ENCODE measurements around the gene SHISA4.

Gene SHISA4

GRCh38 chr1:201895913-201896807, 7.5 kb downstream of the SHISA4 start:
- H3K4me3 ChIP-seq (ENCODE audit: control insufficient read depth in 1 of 7, extremely low read depth in 1 of 7, insufficient read depth in 4 of 7, low read depth in 2 of 7, low read length in 6 of 7) = peak overlapping the region in 1 of 7 experiments; percentile 60
- peaks cover 0 to 10% (median 2%) of the 10 kb centered on the region in 5 experiments for H3K27me3 ChIP-seq (replicated peaks in 2 of 5; ENCODE audit: control insufficient read depth in 4 of 5, insufficient read depth in 5 of 5, low read length in 4 of 5)
- ChIA-PET POLR2A (interaction anchor here (1.4 kb wide), 1 partner anchor 76 kb away, joined by 6 read pairs; no protein-coding TSS in a partner anchor), CTCF (interaction anchor here (0.7 to 13.8 kb wide), 33 partner anchors 9 to 238 kb away, joined by 3 to 156 read pairs (median 5); partner anchors contain the start of genes LMOD1 and RNPEP)
- H3K36me3 ChIP-seq (ENCODE audit: control insufficient read depth in 4 of 4, insufficient read depth in 4 of 4, low read length in 3 of 4) = no peaks in the 10 kb centered on the region
- H3K27ac ChIP-seq (ENCODE audit: insufficient read depth in 1 of 2, low read depth in 1 of 2, low read length in 2 of 2, poor library complexity in 1 of 2, severe bottlenecking in 2 of 2) = no peak overlapping the region
- H3K9me3 ChIP-seq (ENCODE audit: control extremely low read depth in 1 of 5, control insufficient read depth in 4 of 5, insufficient read depth in 2 of 5, low read depth in 1 of 5, low read length in 4 of 5) = no peaks in the 10 kb centered on the region
- peak; percentile 89 to 93 (median 92) for DNase-seq
- H3K4me1 ChIP-seq (ENCODE audit: control extremely low read depth in 1 of 4, control insufficient read depth in 4 of 4, insufficient read depth in 4 of 4, low read length in 3 of 4) = peaks cover 0 to 3% (median 0%) of the 10 kb centered on the region in 4 experiments
- 6% methylated on average over 7 of the region's 10 CpGs for WGBS (ENCODE audit: insufficient coverage)

DNA sequence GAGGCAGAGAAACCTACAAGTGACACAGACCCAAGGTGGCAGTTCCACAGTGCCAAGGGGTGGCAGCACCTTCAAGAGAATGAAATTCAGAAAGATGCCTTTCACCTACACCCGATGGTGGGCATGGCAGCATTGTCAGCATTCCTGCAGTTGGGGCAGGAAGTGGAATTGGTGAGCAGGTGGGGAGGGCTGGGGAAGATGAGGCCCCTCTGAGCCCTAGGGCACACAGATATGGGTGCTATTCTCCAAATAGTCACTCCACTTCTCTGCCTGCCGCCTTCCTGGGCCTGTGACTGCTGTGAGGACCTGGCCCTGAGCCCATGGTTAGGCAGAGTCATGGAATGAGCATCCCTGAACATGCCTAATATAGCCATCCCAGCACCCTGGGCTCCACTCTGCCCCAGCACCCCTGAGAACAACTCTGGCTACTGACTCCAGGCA, 8.3 kb downstream of the SHISA4 start:
- no peak for DNase-seq
- Histone ChIP-seq H3K4me1 (ENCODE audit: control extremely low read depth in 1 of 4, control insufficient read depth in 4 of 4, insufficient read depth in 4 of 4, low read length in 3 of 4) (peaks cover 0 to 3% (median 0%) of the 10 kb centered on the region in 4 experiments), H3K9me3 (ENCODE audit: control extremely low read depth in 1 of 5, control insufficient read depth in 4 of 5, insufficient read depth in 2 of 5, low read depth in 1 of 5, low read length in 4 of 5) (no peaks in the 10 kb centered on the region), H3K27me3 (replicated peaks in 2 of 5; ENCODE audit: control insufficient read depth in 4 of 5, insufficient read depth in 5 of 5, low read length in 4 of 5) (peaks cover 0 to 10% (median 0%) of the 10 kb centered on the region in 5 experiments), H3K36me3 (ENCODE audit: control insufficient read depth in 4 of 4, insufficient read depth in 4 of 4, low read length in 3 of 4) (no peaks in the 10 kb centered on the region), H3K4me3 (ENCODE audit: control insufficient read depth in 1 of 7, extremely low read depth in 1 of 7, insufficient read depth in 4 of 7, low read depth in 2 of 7, low read length in 6 of 7) (no peak overlapping the region), H3K27ac (ENCODE audit: insufficient read depth in 1 of 2, low read depth in 1 of 2, low read length in 2 of 2, poor library complexity in 1 of 2, severe bottlenecking in 2 of 2) (no peak overlapping the region)
- ChIA-PET POLR2A (interaction anchor here (1.4 kb wide), 1 partner anchor 76 kb away, joined by 6 read pairs; no protein-coding TSS in a partner anchor), CTCF (interaction anchor here (0.9 to 13.8 kb wide), 23 partner anchors 9 to 237 kb away, joined by 3 to 156 read pairs (median 7); partner anchors contain the start of gene LMOD1)
- WGBS (ENCODE audit: insufficient coverage) = 100% methylated on average over 1 of the region's 2 CpGs

- Histone ChIP-seq H3K27ac (ENCODE audit: insufficient read depth in 1 of 2, low read depth in 1 of 2, low read length in 2 of 2, poor library complexity in 1 of 2, severe bottlenecking in 2 of 2) (no peak overlapping the region), H3K4me1 (ENCODE audit: control extremely low read depth in 1 of 4, control insufficient read depth in 4 of 4, insufficient read depth in 4 of 4, low read length in 3 of 4) (peaks cover 0 to 3% (median 0%) of the 10 kb centered on the region in 4 experiments), H3K4me3 (ENCODE audit: control insufficient read depth in 1 of 7, extremely low read depth in 1 of 7, insufficient read depth in 4 of 7, low read depth in 2 of 7, low read length in 6 of 7) (no peak overlapping the region), H3K9me3 (ENCODE audit: control extremely low read depth in 1 of 5, control insufficient read depth in 4 of 5, insufficient read depth in 2 of 5, low read depth in 1 of 5, low read length in 4 of 5) (no peaks in the 10 kb centered on the region), H3K36me3 (ENCODE audit: control insufficient read depth in 4 of 4, insufficient read depth in 4 of 4, low read length in 3 of 4) (no peaks in the 10 kb centered on the region), H3K27me3 (replicated peaks in 2 of 5; ENCODE audit: control insufficient read depth in 4 of 5, insufficient read depth in 5 of 5, low read length in 4 of 5) (peaks cover 0 to 7% (median 0%) of the 10 kb centered on the region in 5 experiments)
- WGBS (ENCODE audit: insufficient coverage) = 100% methylated on average over 4 of the region's 4 CpGs
- ChIA-PET CTCF (interaction anchor here (0.5 to 13.8 kb wide), 10 partner anchors 14 to 467 kb away, joined by 3 to 156 read pairs (median 4); partner anchors contain the start of gene LMOD1), POLR2A (no interaction called here)
- no peak for DNase-seq
These were observed 9.7 kb downstream of the SHISA4 start for GRCh38 chr1:201898240-201898894.

DNA sequence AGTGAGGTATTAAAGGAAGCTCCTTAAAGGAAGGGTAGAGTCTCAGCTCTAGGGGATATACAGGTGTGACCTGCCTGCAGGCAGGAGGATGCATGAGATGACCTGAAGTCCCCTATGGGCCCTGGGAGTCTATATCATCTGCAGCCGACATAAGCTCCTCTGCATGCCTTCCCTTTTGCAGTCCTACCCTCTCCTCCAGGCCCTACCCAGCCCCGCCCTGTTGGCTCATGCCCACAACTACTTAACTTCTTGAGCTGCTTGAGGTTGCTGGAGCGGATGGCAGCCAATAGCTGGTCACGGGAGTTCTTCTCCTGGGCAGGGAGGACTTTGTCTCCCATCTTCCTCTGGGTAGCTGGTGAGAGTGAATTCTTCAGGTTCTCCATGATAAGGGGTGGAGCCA, 10.3 kb downstream of the SHISA4 start:
- WGBS (ENCODE audit: insufficient coverage) = 90% methylated on average over 2 of the region's 4 CpGs
- Histone ChIP-seq H3K36me3 (ENCODE audit: control insufficient read depth in 4 of 4, insufficient read depth in 4 of 4, low read length in 3 of 4) (no peaks in the 10 kb centered on the region), H3K27me3 (replicated peaks in 2 of 5; ENCODE audit: control insufficient read depth in 4 of 5, insufficient read depth in 5 of 5, low read length in 4 of 5) (peaks cover 0 to 5% (median 0%) of the 10 kb centered on the region in 5 experiments), H3K4me1 (ENCODE audit: control extremely low read depth in 1 of 4, control insufficient read depth in 4 of 4, insufficient read depth in 4 of 4, low read length in 3 of 4) (peaks cover 0 to 3% (median 0%) of the 10 kb centered on the region in 4 experiments), H3K9me3 (ENCODE audit: control extremely low read depth in 1 of 5, control insufficient read depth in 4 of 5, insufficient read depth in 2 of 5, low read depth in 1 of 5, low read length in 4 of 5) (no peaks in the 10 kb centered on the region), H3K4me3 (ENCODE audit: control insufficient read depth in 1 of 7, extremely low read depth in 1 of 7, insufficient read depth in 4 of 7, low read depth in 2 of 7, low read length in 6 of 7) (no peak overlapping the region), H3K27ac (ENCODE audit: insufficient read depth in 1 of 2, low read depth in 1 of 2, low read length in 2 of 2, poor library complexity in 1 of 2, severe bottlenecking in 2 of 2) (no peak overlapping the region)
- CTCF ChIA-PET = interaction anchor here (1.2 to 13.8 kb wide), 7 partner anchors 14 to 73 kb away, joined by 3 to 156 read pairs (median 45); partner anchors contain the start of gene LMOD1
- no peak for DNase-seq
- POLR2A ChIA-PET = interaction anchor here (0.6 kb wide), 1 partner anchor 151 kb away, joined by 7 read pairs; no protein-coding TSS in a partner anchor

GRCh38 chr1:201899683-201900429, 11.2 kb downstream of the SHISA4 start:
- ChIA-PET CTCF (interaction anchor here (1.2 to 13.8 kb wide), 7 partner anchors 15 to 73 kb away, joined by 3 to 156 read pairs (median 45); partner anchors contain the start of gene LMOD1), POLR2A (interaction anchor here (0.6 kb wide), 1 partner anchor 152 kb away, joined by 7 read pairs; no protein-coding TSS in a partner anchor)
- Histone ChIP-seq H3K4me1 (ENCODE audit: control extremely low read depth in 1 of 4, control insufficient read depth in 4 of 4, insufficient read depth in 4 of 4, low read length in 3 of 4) (peaks cover 0 to 3% (median 0%) of the 10 kb centered on the region in 4 experiments), H3K4me3 (ENCODE audit: control insufficient read depth in 1 of 7, extremely low read depth in 1 of 7, insufficient read depth in 4 of 7, low read depth in 2 of 7, low read length in 6 of 7) (no peak overlapping the region), H3K27ac (ENCODE audit: insufficient read depth in 1 of 2, low read depth in 1 of 2, low read length in 2 of 2, poor library complexity in 1 of 2, severe bottlenecking in 2 of 2) (no peak overlapping the region), H3K27me3 (replicated peaks in 2 of 5; ENCODE audit: control insufficient read depth in 4 of 5, insufficient read depth in 5 of 5, low read length in 4 of 5) (peaks cover 0 to 5% (median 0%) of the 10 kb centered on the region in 5 experiments), H3K36me3 (ENCODE audit: control insufficient read depth in 4 of 4, insufficient read depth in 4 of 4, low read length in 3 of 4) (no peaks in the 10 kb centered on the region), H3K9me3 (ENCODE audit: control extremely low read depth in 1 of 5, control insufficient read depth in 4 of 5, insufficient read depth in 2 of 5, low read depth in 1 of 5, low read length in 4 of 5) (no peaks in the 10 kb centered on the region)
- WGBS (ENCODE audit: insufficient coverage) = 95% methylated on average over 20 of the region's 20 CpGs
- no peak for DNase-seq

GRCh38 chr1:201900476-201900875, 11.8 kb downstream of the SHISA4 start:
- POLR2A ChIA-PET = no interaction called here
- H3K36me3 ChIP-seq (ENCODE audit: control insufficient read depth in 4 of 4, insufficient read depth in 4 of 4, low read length in 3 of 4) = no peaks in the 10 kb centered on the region
- H3K4me1 ChIP-seq (ENCODE audit: control extremely low read depth in 1 of 4, control insufficient read depth in 4 of 4, insufficient read depth in 4 of 4, low read length in 3 of 4) = peaks cover 0 to 3% (median 0%) of the 10 kb centered on the region in 4 experiments
- CTCF ChIA-PET = interaction anchor here (1.4 to 13.8 kb wide), 4 partner anchors 20 to 72 kb away, joined by 3 to 156 read pairs (median 103); no protein-coding TSS in a partner anchor
- H3K4me3 ChIP-seq (ENCODE audit: control insufficient read depth in 1 of 7, extremely low read depth in 1 of 7, insufficient read depth in 4 of 7, low read depth in 2 of 7, low read length in 6 of 7) = no peak overlapping the region
- WGBS (ENCODE audit: insufficient coverage) = 90% methylated on average over 4 of the region's 5 CpGs
- peaks cover 0 to 5% (median 0%) of the 10 kb centered on the region in 5 experiments for H3K27me3 ChIP-seq (replicated peaks in 2 of 5; ENCODE audit: control insufficient read depth in 4 of 5, insufficient read depth in 5 of 5, low read length in 4 of 5)
- no peak overlapping the region for H3K27ac ChIP-seq (ENCODE audit: insufficient read depth in 1 of 2, low read depth in 1 of 2, low read length in 2 of 2, poor library complexity in 1 of 2, severe bottlenecking in 2 of 2)
- no peaks in the 10 kb centered on the region for H3K9me3 ChIP-seq (ENCODE audit: control extremely low read depth in 1 of 5, control insufficient read depth in 4 of 5, insufficient read depth in 2 of 5, low read depth in 1 of 5, low read length in 4 of 5)
- DNase-seq = no peak
